Nephron (organoid): ENCODE data around the gene CD151.

ENCODE experiments used
- H3K27ac Mint-ChIP-seq, 3 experiments: 2 replicates each; pipeline ENCODE4 v1.8.0; 2020; ENCODE audit warnings: mixed read lengths in 3 of 3, mild to moderate bottlenecking in 2 of 3, moderate library complexity in 1 of 3
- H3K27me3 Mint-ChIP-seq: 2 replicates; pipeline ENCODE4 v1.8.0; 2021; ENCODE audit warnings: low read depth, mild to moderate bottlenecking, moderate library complexity, mixed read lengths
- H3K36me3 Mint-ChIP-seq: 2 replicates; pipeline ENCODE4 v1.8.0; 2020; ENCODE audit warnings: low read depth, mixed read lengths
- H3K4me1 Mint-ChIP-seq: 2 replicates; pipeline ENCODE4 v1.8.0; 2020; ENCODE audit warnings: mixed read lengths
- H3K4me3 Mint-ChIP-seq, 3 experiments: 2 replicates each; pipeline ENCODE4 v1.8.0; 2020; ENCODE audit warnings: mild to moderate bottlenecking in 3 of 3, mixed read lengths in 3 of 3, moderate library complexity in 2 of 3
- H3K9me3 Mint-ChIP-seq: 2 replicates; pipeline ENCODE4 v1.8.0; 2020; ENCODE audit warnings: mixed read lengths
- CTCF ChIP-seq, 3 experiments: fragments of 200-600 bp; sonication (generic); IDR thresholded peaks; one replicate each; pipeline ENCODE4 v1.5.0; 2021; ENCODE audit warnings: antibody characterized with exemption in 3 of 3; ENCODE audit not compliant: unreplicated experiment in 3 of 3

The CD151 gene

GRCh38 chr11:792873-793272 lies 39.9 kb upstream of the CD151 start:
- peaks cover 14% of the 10 kb centered on the region for H3K4me1 Mint-ChIP-seq
- peaks cover 3% of the 10 kb centered on the region for H3K36me3 Mint-ChIP-seq
- no peak overlapping the region for H3K4me3 Mint-ChIP-seq

GRCh38 chr11:793556-793955 lies 39.2 kb upstream of the CD151 start:
- Mint-ChIP-seq H3K27me3 (no peaks in the 10 kb centered on the region), H3K27ac (no peak overlapping the region), H3K4me1 (peaks cover 14% of the 10 kb centered on the region), H3K4me3 (no peak overlapping the region), H3K36me3 (peaks cover 3% of the 10 kb centered on the region), H3K9me3 (no peaks in the 10 kb centered on the region)
- no peak for TF ChIP-seq CTCF (IDR thresholded peaks at IDR 0.05; ENCODE audit: unreplicated experiment in 3 of 3)

More at GRCh38 chr11:792873-793272, 39.9 kb upstream of the CD151 start:
- no peak for TF ChIP-seq CTCF (IDR thresholded peaks at IDR 0.05; ENCODE audit: unreplicated experiment in 3 of 3)
- H3K27ac Mint-ChIP-seq = no peak overlapping the region
- H3K9me3 Mint-ChIP-seq = no peaks in the 10 kb centered on the region
- H3K27me3 Mint-ChIP-seq = no peaks in the 10 kb centered on the region

GRCh38 chr11:794013-794765 lies 38.6 kb upstream of the CD151 start:
- TF ChIP-seq CTCF (IDR thresholded peaks at IDR 0.05; ENCODE audit: unreplicated experiment in 3 of 3) = no peak
- peak overlapping the region; percentile 25 to 46 (median 40) for H3K4me3 Mint-ChIP-seq
- no peaks in the 10 kb centered on the region for H3K27me3 Mint-ChIP-seq
- peaks cover 14% of the 10 kb centered on the region for H3K4me1 Mint-ChIP-seq
- no peaks in the 10 kb centered on the region for H3K9me3 Mint-ChIP-seq
- peak overlapping the region in 1 of 3 experiments; percentile 31 for H3K27ac Mint-ChIP-seq
- peaks cover 3% of the 10 kb centered on the region for H3K36me3 Mint-ChIP-seq

GRCh38 chr11:794766-795633 lies 37.8 kb upstream of the CD151 start:
- peaks cover 3% of the 10 kb centered on the region for H3K36me3 Mint-ChIP-seq
- H3K4me1 Mint-ChIP-seq = peaks cover 14% of the 10 kb centered on the region
- no peak for TF ChIP-seq CTCF (IDR thresholded peaks at IDR 0.05; ENCODE audit: unreplicated experiment in 3 of 3)
- H3K4me3 Mint-ChIP-seq = peak overlapping the region; percentile 41 to 59 (median 55)
- H3K27ac Mint-ChIP-seq = no peak overlapping the region
- no peaks in the 10 kb centered on the region for H3K9me3 Mint-ChIP-seq
- H3K27me3 Mint-ChIP-seq = no peaks in the 10 kb centered on the region

- Mint-ChIP-seq H3K27me3 (no peaks in the 10 kb centered on the region), H3K36me3 (peaks cover 3% of the 10 kb centered on the region), H3K4me1 (peaks cover 14% of the 10 kb centered on the region), H3K9me3 (no peaks in the 10 kb centered on the region), H3K4me3 (peak overlapping the region; percentile 91 to 95 (median 94)), H3K27ac (peak overlapping the region; percentile 87 to 94 (median 89))
- TF ChIP-seq CTCF (IDR thresholded peaks at IDR 0.05; ENCODE audit: unreplicated experiment in 3 of 3) = no peak
These were observed 36.9 kb upstream of the CD151 start for GRCh38 chr11:795634-796564.
